GM19468 (cell line): ENCODE results near the gene MAOB.
"Not testable (repeated sequence)": the region's sequence is repeated elsewhere in the genome, so short reads cannot be mapped to it uniquely, and the experiment has no call there.

Source experiments
- ATAC-seq: cut with Tn5 transposase; IDR thresholded peaks from one replicate; pipeline ENCODE4 v1.9.1; 2021; ENCODE audit warnings: mild to moderate bottlenecking, moderate library complexity, moderate number of reproducible peaks; ENCODE audit not compliant: unreplicated experiment; ENCODE audit errors: extremely low read depth

MAOB gene

DNA sequence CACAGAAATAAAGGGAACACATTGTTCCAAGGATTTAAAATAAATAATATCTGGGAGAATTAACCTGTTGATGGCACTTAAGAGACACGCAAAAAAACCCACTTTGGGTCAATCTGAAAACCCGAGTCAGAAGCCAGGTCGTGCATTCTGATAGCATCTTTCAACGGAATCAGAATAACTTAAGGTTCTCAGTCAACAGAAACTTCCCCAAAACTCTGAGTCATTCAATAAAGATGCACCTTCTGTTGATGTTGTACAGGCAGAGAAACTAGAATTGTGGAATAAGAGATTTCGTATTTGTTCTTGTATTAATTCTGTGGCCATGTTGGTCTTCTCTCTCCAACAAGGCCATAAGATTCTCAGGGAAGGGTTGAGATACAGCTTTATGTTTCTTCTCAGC lies 78.2 kb downstream of the MAOB start:
- ATAC-seq, result no peak

DNA sequence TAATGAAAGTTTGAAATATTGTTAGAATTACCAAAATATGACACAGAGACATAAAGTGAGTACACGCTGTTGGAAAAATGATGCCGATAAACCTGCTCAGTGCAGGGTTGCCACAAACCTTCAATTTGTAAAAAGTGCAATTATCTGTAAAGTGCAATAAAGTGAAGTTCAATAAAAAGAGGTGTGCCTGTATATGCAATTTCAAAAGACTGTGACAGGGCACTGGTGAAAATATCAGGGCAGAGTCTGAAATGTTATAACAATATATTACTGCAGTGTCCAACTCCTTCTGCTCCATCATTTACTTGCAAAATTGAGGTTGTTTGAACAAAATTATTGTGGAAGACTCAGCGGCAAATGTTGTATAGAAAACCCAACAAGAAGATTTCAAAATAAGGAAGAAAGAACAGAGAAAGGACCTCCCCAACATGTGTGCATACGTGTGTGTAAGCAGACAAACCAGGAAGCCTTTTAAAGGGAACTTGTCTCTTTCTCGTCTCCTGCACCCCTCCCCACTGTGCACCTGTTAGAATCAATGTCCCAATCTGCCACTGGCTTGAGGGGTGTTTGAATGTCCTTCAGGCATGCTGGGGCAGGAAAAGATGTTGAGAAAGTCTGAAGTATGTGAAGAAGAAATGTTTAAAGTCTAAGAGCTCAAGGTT lies 96.2 kb downstream of the MAOB start:
- ATAC-seq, result no peak

DNA sequence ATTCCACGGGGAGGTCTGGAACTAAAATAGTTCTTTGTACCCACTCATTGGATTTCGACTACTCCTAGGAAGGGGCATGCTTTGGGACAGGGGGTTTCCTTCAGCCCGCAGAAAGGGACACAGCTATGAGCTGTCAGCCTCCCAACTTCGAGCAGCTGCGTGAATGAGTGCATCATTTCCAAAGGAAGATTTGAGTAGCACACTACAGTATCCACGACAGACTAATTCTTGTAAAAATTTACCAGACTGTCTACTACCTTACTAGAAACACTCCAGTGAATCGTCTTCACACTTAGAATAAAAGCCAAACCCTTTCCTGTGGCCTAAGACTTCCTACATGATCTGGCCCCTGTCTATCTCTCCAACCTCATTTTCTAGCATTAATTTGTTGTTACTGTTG lies 124.2 kb downstream of the MAOB start:
- no peak for ATAC-seq

DNA sequence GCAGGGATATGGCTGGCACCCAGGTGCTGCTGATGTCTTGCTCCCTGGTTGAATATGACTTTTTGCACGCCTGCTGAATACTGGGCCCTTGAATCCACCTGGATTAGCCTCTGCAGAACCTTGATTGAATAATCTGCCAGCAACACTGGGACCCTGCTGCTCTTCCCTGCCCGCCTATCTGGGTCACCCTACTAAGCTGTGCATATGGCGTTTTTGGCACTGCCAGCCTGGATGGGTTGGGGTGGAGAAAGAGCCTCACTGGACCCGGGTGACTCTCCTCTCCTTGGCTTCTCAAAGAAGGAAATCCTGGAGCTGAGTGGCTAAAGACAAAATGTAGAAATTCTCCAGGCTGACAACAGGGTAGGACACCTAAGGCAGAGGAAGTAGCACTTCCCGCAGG lies 126.2 kb downstream of the MAOB start:
- ATAC-seq, result no peak

DNA sequence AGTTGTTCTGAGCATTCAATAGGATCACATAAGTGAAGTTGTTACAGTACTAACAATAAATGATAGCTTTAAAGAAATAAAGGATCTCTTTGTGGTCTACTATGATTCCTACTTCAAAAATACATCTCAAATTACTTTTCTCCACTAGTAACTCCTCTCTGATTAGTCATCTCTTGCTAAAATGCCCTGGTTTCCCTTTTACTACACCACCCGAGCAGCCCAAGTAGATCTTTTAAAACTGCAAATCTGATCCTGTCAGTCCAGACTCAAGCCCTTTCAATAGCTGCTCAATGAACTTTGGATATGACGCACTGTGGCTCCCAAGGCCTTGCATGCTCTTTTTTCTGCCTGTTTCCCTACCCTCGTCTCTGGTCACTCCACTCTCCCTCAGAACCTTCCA lies 128.6 kb downstream of the MAOB start:
- no peak for ATAC-seq

DNA sequence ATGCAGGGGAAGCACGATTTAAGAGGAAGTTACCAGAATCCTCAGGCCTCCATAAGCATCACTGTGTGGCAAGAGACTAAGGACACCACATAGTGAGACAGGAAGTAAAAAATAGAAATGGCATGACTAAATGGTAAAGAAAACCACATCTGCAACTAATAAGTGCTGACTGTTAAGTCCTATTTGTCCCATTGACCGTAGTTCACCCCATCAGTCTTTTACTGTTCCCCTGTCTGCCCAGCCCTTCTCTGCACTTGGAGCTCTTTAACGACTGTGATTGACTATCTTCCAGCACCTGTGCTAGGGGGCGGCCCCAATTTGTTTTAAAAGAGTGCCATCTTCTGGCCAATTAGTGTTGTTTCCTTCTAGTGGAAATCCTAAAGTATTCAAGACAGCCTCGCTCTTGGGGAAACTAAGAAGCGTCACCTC lies 132.0 kb downstream of the MAOB start:
- peak; percentile 39 for ATAC-seq

GRCh38 chrX:43747476-43747875 lies 134.8 kb downstream of the MAOB start:
- ATAC-seq, result no peak

DNA sequence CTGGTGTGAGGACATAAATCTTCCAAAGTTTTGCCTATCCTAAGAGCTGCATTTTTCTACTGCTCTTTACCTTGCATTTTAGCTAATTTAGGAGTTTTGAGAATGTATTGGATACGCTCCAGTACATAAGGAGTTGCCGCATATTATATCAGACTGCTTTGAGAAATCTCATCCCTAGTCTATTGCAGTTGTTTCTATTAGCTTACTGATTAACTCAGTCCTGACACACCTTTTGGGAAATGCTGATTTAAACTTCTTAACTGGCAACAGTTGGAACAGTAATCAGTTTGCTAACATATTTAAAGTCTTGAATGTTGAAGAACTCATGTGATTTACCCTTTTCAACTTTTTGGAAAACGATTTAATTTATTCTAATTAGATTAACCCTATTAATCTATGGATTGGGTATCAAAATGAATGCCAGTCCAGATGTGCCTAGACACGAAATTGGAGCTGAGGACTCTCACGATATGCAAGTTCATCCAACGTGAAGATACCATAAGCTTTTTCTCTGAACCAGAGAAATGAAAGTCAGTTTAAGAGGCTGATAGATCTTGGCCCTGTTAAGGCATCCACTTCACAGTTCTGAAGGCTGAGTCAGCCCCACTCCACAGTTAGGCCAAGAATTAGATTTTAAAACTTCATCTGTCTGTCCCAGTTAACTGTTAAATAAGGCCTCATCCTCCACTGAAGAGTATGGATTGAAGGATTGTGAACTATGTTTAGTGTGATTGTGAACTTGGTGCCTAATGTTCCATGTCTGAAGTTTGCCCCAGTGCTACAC lies 136.1 kb downstream of the MAOB start:
- ATAC-seq, result no peak

- no peak for ATAC-seq
Observed at GRCh38 chrX:43744284-43744683, 138.0 kb downstream of the MAOB start.

GRCh38 chrX:43743100-43743822 lies 139.0 kb downstream of the MAOB start:
- no peak for ATAC-seq

GRCh38 chrX:43741843-43742573 lies 140.2 kb downstream of the MAOB start:
- no peak for ATAC-seq

DNA sequence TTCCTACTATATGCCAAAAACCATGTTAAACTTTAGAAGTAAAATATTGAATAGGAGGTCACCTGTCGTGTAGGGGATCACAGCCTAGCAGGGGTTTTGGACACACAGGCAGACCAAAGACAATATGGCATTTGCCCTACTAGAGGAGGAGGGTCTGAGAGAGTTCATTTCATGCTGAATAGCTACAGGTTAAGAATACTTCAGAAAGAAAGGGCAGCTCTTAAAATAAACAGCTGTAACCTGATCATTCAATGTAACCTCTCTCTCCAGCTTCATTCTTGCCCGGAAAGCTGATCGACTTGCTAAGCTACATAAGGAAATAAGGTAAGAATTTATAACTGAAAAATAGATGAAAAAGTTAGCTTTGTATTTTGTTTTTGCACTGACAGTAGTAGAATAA lies 146.3 kb downstream of the MAOB start:
- no peak for ATAC-seq

DNA sequence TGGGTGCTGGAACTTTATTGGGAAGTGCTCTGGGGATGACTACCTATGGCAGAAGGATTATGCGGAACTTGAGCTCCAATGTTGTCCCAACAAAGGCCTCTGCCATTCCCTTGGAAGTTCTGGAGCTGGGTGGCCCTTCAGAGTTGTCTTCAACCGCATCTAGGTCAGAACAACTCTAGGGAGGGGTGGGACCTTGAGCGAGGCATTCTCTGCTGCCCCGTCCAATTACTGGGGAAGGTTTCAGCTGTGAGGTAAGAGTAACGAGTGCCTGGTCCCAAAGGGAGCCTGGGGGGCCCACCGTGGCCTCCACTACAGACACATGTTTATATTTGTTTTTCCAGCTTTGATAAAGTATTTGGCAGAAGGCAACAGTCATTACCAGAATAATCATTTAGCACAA lies 146.7 kb downstream of the MAOB start:
- ATAC-seq, result no peak

- no peak for ATAC-seq
Observed at GRCh38 chrX:43734444-43734843, 147.8 kb downstream of the MAOB start.

DNA sequence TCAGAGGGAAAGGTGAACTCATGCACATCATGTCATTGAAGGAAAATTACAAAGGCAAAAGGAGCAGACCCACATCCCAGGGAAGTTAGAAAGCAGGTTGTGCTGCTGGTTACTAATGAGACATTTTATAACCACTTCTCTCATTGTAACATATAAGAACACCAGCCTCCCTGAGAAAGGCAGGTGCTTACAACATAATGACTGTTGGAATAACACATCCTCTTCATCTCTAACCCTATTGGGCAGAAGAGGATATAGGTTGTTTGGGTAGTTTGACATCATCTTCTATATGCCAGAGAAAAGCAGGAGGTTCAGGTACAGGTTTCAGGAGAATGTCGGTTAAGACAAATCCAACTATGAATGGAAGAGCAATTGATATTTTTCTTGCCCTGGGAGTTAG lies 148.6 kb downstream of the MAOB start:
- ATAC-seq, result no peak

DNA sequence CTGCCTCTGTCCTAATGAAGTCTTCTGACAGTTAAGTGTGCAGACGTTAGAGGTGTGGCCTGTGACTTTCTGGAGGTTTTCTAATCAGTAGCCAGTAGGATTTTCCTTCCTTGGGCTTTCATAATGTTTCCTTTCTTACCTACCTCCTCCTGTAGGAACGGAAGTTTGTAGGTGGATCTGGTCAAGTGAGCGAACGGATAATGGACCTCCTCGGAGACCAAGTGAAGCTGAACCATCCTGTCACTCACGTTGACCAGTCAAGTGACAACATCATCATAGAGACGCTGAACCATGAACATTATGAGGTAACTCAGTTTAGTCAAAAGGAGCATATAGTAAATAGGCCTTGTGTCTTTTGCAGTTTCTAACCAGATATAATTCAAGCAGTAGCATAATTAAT lies 151.2 kb downstream of the MAOB start:
- no peak for ATAC-seq

- ATAC-seq, result no peak
Observed at GRCh38 chrX:43728966-43729365, 153.3 kb downstream of the MAOB start.

DNA sequence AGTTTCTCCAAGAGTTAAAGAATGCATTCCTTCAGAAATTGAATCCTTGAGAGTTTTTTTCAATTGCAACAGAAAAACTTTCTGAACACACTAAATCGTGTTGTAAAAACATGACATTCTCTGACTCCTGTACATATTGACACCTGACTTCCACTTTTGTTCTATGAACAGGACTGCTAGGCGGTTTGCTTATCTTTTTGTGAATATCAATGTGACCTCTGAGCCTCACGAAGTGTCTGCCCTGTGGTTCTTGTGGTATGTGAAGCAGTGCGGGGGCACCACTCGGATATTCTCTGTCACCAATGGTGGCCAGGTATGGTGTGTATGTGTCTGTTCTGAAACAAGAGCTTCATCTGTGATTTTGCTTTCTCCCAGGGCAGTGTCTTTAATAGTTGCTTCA lies 154.2 kb downstream of the MAOB start:
- no peak for ATAC-seq

DNA sequence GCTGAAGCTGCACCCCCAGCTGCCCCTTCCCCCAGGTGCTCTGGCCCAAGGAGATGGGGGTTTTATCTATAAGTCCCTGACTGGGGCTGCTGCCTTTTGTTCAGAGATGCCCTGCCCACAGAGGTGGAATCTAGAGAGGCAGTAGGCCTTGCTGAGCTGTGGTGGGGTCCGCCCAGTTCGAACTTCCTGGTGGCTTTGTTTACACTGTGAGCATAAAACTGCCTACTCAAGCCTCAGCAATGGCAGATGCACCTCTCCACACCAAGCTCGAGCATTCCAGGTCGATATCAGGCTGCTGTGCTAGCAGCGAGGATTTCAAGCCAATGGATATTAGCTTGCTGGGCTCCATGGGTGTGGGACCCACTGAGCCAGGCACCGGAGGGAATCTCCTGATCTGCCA lies 155.0 kb downstream of the MAOB start:
- not testable (repeated sequence) for ATAC-seq

- ATAC-seq, result not testable (repeated sequence)
Observed at GRCh38 chrX:43725227-43725626, 157.0 kb downstream of the MAOB start.

DNA sequence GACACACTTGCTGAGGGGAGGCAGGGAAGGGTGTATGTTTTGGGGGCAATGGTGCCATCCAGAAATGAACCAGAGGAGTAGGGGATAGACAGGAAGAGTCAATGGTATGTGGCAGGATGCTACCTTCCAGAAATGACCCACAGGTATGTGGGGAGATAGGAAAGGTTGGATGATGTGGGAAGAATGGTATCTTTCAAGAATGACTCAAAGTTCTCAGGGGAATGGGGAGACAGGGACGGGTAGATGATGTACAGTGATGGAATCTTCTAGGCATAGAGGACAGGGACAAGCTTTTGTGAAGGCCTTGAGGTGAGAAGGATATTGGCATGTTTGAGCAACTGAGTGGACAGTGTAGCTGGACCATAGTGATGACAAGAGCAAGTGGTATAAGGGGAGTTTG lies 161.3 kb downstream of the MAOB start:
- no peak for ATAC-seq
